ENCODE data around the gene USP2. TPM values are rescaled to one million over a fixed set of nuclear protein-coding genes. Genes with fewer than 3 reads are reported as not detected.

The USP2 gene
- total RNA-seq, 4 donors from 2014 or later = 2.5 to 61.8 (median 32.2) TPM

DNA sequence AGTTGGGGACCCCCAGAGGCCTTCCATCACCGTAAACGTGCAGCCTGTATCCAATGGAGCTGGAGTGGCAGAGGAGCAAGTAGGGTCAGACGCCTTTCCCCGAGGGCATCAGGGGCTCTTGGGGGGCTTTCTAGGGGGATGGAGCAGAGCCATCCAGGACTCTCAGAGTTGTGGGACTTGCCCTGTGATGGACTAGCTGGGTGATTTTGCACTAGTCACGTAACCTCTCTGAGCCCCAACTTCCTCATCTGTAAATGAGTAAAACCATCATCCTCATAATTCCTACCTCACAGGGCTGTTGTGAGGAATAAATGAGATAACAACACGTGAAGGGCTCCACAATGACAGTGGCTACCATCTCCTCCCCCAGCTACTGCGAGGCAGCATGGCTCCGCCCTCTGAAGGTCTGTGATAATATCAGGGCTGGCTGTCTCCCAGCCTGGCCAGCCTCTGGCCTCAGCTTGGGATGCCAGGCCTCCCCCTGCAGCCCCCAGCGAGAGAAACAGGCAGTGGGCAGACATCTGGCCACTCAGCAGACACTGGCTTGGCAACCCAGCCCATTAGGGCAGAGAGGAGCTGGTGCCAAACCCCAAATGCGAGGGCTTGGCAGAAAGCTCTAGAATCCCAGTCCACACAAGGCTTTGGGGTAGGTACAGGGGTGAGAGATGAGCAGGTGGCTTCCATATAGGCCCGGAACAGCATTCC, 6.7 kb downstream of the USP2 start:
- H3K4me1 ChIP-seq = peaks cover 0 to 37% (median 8%) of the 10 kb centered on the region in 4 donors
- H3K9me3 ChIP-seq = no peaks in the 10 kb centered on the region
- no peaks in the 10 kb centered on the region for H3K36me3 ChIP-seq
- no peak overlapping the region for H3K4me3 ChIP-seq
- peak overlapping the region in 3 of 4 donors; percentile 27 to 70 (median 59) for H3K27ac ChIP-seq
- TF ChIP-seq, protein P1, sequence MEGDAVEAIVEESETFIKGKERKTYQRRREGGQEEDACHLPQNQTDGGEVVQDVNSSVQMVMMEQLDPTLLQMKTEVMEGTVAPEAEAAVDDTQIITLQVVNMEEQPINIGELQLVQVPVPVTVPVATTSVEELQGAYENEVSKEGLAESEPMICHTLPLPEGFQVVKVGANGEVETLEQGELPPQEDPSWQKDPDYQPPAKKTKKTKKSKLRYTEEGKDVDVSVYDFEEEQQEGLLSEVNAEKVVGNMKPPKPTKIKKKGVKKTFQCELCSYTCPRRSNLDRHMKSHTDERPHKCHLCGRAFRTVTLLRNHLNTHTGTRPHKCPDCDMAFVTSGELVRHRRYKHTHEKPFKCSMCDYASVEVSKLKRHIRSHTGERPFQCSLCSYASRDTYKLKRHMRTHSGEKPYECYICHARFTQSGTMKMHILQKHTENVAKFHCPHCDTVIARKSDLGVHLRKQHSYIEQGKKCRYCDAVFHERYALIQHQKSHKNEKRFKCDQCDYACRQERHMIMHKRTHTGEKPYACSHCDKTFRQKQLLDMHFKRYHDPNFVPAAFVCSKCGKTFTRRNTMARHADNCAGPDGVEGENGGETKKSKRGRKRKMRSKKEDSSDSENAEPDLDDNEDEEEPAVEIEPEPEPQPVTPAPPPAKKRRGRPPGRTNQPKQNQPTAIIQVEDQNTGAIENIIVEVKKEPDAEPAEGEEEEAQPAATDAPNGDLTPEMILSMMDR (IDR thresholded peaks at IDR 0.05) = no peak
- TF ChIP-seq POLR2A (IDR thresholded peaks at IDR 0.05) = no peak
- no peak for DNase-seq
- H3K27me3 ChIP-seq = no peaks in the 10 kb centered on the region

DNA sequence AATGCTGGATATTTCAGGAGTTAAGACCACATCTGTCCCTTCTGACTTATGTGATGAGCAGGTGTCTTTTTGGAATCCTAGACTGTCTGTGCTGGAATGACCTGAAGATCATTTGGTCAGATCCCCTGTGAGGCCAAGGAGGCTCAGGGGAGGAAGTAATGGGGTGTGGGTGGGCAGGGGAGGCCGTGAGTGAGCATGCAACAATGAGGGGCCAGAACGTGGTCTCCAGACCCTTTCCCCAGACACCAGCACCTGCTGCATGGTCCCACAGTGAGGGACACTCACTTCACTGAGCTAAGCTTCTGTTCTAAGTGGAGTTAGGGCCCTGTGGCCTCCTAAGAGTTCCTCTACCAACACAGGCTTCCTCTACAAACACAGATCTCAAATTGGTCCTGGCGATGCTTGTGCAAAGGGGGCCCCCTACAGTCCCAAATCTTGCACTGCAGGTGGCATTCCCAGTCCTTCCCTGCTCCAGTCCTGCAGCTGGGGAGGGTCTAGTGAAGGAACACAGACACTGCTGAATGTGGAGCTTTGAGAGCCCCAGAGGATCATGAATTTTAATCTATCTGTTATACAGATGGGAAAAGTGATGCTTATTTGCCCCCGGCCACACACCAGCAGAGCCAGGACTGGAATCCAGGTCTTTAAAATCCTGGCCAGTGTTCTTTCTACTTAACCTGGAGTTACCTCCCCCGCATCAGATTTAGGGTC, 7.4 kb downstream of the USP2 start:
- H3K36me3 ChIP-seq = no peaks in the 10 kb centered on the region
- no peak for TF ChIP-seq POLR2A (IDR thresholded peaks at IDR 0.05)
- TF ChIP-seq, protein P1 (IDR thresholded peaks at IDR 0.05) = peak in 5 of 6 experiments; percentile 44 to 95 (median 94)
- H3K9me3 ChIP-seq = no peaks in the 10 kb centered on the region
- peak overlapping the region in 1 of 4 donors; percentile 70 for H3K27ac ChIP-seq
- H3K27me3 ChIP-seq = no peaks in the 10 kb centered on the region
- no peak overlapping the region for H3K4me3 ChIP-seq
- H3K4me1 ChIP-seq = peaks cover 0 to 44% (median 8%) of the 10 kb centered on the region in 4 donors
- peak in 2 of 3 donors; percentile 83 to 85 for DNase-seq

- H3K27ac ChIP-seq = no peak overlapping the region
- no peak overlapping the region for H3K4me3 ChIP-seq
- H3K4me1 ChIP-seq = peaks cover 0 to 51% (median 8%) of the 10 kb centered on the region in 4 donors
- no peak for DNase-seq
- TF ChIP-seq, protein P1 (IDR thresholded peaks at IDR 0.05) = no peak
- no peak for TF ChIP-seq POLR2A (IDR thresholded peaks at IDR 0.05)
- no peaks in the 10 kb centered on the region for H3K27me3 ChIP-seq
- no peaks in the 10 kb centered on the region for H3K9me3 ChIP-seq
- H3K36me3 ChIP-seq = no peaks in the 10 kb centered on the region
Measured at GRCh38 chr11:119373059-119373920, 8.2 kb downstream of the USP2 start.

DNA sequence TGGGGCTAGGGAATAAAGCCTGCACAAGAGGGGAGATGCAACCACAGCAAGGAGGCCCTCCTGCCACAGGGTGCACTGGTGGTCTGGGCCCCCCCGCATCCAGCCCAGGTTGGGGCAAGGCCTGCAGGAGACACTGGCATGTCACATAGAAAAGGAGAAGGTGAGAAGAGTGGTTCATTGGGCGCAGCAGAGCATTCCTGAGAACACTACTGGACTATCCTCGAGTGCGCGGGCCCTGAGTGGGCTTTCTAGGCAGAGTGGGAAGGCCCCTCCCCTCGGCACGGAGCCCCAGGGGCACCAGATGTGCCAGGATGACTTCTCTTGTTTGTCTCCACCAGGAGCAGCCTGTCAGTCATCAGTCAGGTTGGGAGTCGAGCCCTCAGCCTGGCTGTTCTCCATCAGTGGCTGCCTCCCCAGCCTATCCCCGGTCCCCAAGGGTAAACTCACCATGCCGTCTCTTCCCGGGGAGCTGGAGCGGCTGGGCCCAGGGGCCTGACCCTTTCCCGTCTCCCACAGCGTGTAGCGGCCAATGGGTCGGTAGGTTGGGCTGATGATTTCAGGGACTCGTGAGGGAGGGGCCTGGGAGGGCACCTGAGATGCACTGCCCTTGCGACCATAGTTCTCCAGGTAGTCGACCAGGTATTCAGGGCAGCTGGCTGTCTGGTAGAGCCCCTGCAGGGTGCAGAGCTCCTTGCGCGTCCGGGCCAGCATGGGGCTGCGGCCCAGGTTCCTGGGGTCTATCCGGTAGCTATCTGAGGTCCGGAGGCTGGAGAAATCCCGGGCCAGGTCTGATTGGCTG, 9.0 kb downstream of the USP2 start:
- TF ChIP-seq POLR2A (IDR thresholded peaks at IDR 0.05) = no peak
- TF ChIP-seq, protein P1 (IDR thresholded peaks at IDR 0.05) = no peak
- peaks cover 0 to 59% (median 10%) of the 10 kb centered on the region in 4 donors for H3K4me1 ChIP-seq
- no peak for DNase-seq
- no peaks in the 10 kb centered on the region for H3K27me3 ChIP-seq
- H3K4me3 ChIP-seq = no peak overlapping the region
- H3K27ac ChIP-seq = peak overlapping the region in 1 of 4 donors; percentile 97
- H3K9me3 ChIP-seq = no peaks in the 10 kb centered on the region
- H3K36me3 ChIP-seq = no peaks in the 10 kb centered on the region

DNA sequence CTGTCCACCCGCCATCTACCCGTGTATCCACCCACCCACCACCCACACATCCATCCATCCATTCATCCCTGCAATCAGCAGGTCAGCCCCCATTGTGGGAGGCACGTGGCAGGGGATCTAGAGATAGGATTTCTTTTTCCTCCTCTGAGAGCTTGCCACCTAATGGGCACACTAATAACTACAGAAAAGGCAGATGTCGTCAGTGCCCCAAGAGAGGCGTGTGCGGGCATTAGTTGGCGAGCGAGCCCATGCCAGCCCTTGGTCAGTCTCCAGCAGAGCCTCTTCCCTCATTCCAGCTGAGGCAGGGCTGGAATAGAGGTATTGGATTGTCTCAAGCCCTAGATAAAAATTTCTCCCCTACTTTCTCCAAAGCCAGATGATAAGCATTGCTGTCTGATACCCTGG, 9.7 kb downstream of the USP2 start:
- peak in 1 of 3 donors; percentile 59 for DNase-seq
- peaks cover 0 to 66% (median 13%) of the 10 kb centered on the region in 4 donors for H3K4me1 ChIP-seq

More for the DNA sequence above, 9.7 kb downstream of the USP2 start:
- H3K27ac ChIP-seq = peak overlapping the region in 3 of 4 donors; percentile 78 to 97 (median 96)
- H3K27me3 ChIP-seq = no peaks in the 10 kb centered on the region
- H3K36me3 ChIP-seq = no peaks in the 10 kb centered on the region
- no peaks in the 10 kb centered on the region for H3K9me3 ChIP-seq
- no peak overlapping the region for H3K4me3 ChIP-seq
- no peak for TF ChIP-seq POLR2A (IDR thresholded peaks at IDR 0.05)
- TF ChIP-seq, protein P1 (IDR thresholded peaks at IDR 0.05) = peak in 3 of 6 experiments; percentile 53 to 65 (median 60)
